ENCODE data around the gene RGS8.

DNA sequence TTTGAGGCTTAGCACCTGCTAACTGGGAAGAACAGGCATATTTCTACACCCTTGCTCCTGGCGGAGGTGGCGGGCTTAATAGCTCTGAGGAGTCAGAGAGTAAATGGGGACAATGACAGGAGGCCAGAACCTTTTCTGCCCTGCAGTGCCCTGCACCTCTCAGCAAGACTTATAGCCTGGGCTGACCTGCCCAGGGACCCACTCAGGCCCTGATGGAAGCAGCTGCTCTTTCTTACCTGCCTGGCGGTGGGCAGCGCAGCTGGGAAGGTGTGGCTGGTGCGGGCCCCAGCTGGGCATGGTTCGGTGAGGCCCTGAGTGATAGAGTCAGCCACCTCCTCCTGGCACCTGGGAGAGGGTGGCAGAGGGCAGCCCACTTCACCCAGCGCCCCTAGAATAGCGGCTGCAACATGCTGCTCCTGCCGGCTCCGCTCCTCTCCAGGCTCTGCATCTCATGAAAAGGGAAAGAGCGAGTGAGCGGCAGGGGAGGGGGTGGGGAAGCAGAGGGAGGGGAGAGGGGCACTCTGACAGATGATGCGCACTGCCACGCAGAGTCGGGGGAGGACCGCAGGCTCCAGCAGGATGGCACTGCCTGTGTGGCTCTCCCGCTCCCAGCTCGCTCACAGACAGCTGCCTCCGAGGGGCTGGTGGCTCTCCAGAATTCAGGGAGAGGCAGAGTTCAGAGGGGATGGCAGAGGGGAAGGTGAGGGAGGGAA is at the start of gene RGS8:
- no peak for TF ChIP-seq POLR2A (IDR thresholded peaks at IDR 0.05; ENCODE audit: low read length)
- no peak for TF ChIP-seq GATA1 (IDR thresholded peaks at IDR 0.05; ENCODE audit: low read depth, low read length)
